RWPE2 (cell line): ENCODE data around the gene CORO2A.
A peak's percentile ranks its signal among the peaks of the same experiment; 100 is the strongest.
"Not testable (repeated sequence)": the region's sequence is repeated elsewhere in the genome, so short reads cannot be mapped to it uniquely, and the experiment has no call there.

ENCODE experiments used
- ATAC-seq: fragments of 200-7000 bp; cut with Tn5 transposase; 3 replicates; pipeline ENCODE4 v1.9.1; 2021; ENCODE audit warnings: low read depth
- DNase-seq: peaks from one replicate; pipeline ENCODE4 v3.0.0-alpha.2; 2020; ENCODE audit warnings: low spot score
- H3K27ac ChIP-seq: fragments of 450-650 bp; 2 replicates; pipeline ENCODE4 v1.5.1; 2017; ENCODE audit warnings: mild to moderate bottlenecking; ENCODE audit not compliant: poor library complexity, severe bottlenecking
- H3K27me3 ChIP-seq: fragments of 250-450 bp; sonication (Bioruptor Pico); 2 replicates; pipeline ENCODE4 v1.5.1; 2021; ENCODE audit warnings: mild to moderate bottlenecking, moderate library complexity; ENCODE audit not compliant: insufficient read depth, poor library complexity, severe bottlenecking
- H3K36me3 ChIP-seq: fragments of 250-450 bp; sonication (Bioruptor Pico); 2 replicates; pipeline ENCODE4 v1.5.1; 2020; ENCODE audit warnings: low read depth, mild to moderate bottlenecking, moderate library complexity
- H3K4me1 ChIP-seq: fragments of 250-450 bp; sonication (Bioruptor Pico); 2 replicates; pipeline ENCODE4 v1.5.1; 2021; ENCODE audit warnings: mild to moderate bottlenecking, moderate library complexity; ENCODE audit not compliant: insufficient read depth, poor library complexity, severe bottlenecking
- H3K4me3 ChIP-seq: fragments of 250-450 bp; sonication (Bioruptor Pico); 2 replicates; pipeline ENCODE4 v1.5.1; 2021; ENCODE audit warnings: mild to moderate bottlenecking, moderate library complexity; ENCODE audit not compliant: severe bottlenecking
- H3K9me3 ChIP-seq: fragments of 250-450 bp; sonication (Bioruptor Pico); 2 replicates; pipeline ENCODE4 v1.5.1; 2021; ENCODE audit warnings: mild to moderate bottlenecking, moderate library complexity; ENCODE audit not compliant: severe bottlenecking
- CTCF ChIP-seq: fragments of 450-650 bp; IDR thresholded peaks from one replicate; pipeline ENCODE4 v1.5.1; 2017; ENCODE audit warnings: mild to moderate bottlenecking, moderate library complexity; ENCODE audit not compliant: poor library complexity, severe bottlenecking

The CORO2A gene

GRCh38 chr9:98118640-98119601, 73.5 kb downstream of the CORO2A start, which contains the start of gene TRIM14:
Gene TRIM14, minus strand, starts transcription at chr9:98119222. Its CDS starts 34 bp downstream, at chr9:98119188.
- DNase-seq (peak; percentile 80), ATAC-seq (peak; percentile 82)
- peaks cover 18% of the 10 kb centered on the region for H3K4me1 ChIP-seq

DNA sequence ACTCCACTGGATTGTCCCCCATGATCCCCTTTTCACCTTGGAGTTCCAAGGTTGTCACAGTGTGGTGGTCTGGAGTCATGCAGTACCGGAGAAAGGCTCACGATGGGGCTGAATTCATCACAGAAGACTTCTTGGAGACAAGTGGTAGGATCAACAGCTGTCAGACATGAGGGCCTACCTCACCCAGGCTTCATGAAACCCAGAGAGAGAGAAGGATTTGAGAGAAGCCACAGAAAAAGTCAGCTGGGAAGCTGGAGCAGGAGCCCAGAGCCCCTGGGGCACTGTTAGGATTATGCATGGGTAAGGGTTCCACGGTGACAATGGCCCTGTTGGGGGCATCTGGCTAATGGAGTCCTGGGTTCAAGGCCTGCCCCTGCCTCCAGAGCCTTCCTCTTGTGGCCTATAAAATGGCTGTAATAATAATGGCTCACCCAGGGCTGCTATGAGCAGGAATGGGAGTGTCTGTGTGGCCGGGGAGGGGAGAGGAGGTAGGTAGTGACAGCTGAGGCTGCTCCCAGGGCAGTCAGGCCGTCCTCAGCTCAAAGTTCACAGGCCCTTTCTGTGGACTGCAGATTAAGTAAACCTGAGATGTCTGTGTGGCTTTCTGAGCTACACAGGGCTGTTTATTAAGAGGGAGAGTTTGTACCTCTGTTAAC, 74.3 kb downstream of the CORO2A start:
- Histone ChIP-seq H3K27me3 (no peaks in the 10 kb centered on the region), H3K9me3 (no peaks in the 10 kb centered on the region), H3K27ac (peak overlapping the region; percentile 53), H3K4me3 (peak overlapping the region; percentile 60), H3K4me1 (peaks cover 18% of the 10 kb centered on the region), H3K36me3 (peaks cover 22% of the 10 kb centered on the region)
- peak; percentile 54 for ATAC-seq
- DNase-seq = peak; percentile 31
- no peak for TF ChIP-seq CTCF

More at GRCh38 chr9:98118640-98119601, 73.5 kb downstream of the CORO2A start, which contains the start of gene TRIM14:
- H3K4me3 ChIP-seq = peak within 1 kb of the TSS; percentile 60
- H3K27ac ChIP-seq = peak within 1 kb of the TSS; percentile 53
- TF ChIP-seq CTCF = peak; percentile 66
- H3K27me3 ChIP-seq = no peaks in the 10 kb centered on the region
- no peaks in the 10 kb centered on the region for H3K9me3 ChIP-seq
- H3K36me3 ChIP-seq = peaks cover 22% of the 10 kb centered on the region

DNA sequence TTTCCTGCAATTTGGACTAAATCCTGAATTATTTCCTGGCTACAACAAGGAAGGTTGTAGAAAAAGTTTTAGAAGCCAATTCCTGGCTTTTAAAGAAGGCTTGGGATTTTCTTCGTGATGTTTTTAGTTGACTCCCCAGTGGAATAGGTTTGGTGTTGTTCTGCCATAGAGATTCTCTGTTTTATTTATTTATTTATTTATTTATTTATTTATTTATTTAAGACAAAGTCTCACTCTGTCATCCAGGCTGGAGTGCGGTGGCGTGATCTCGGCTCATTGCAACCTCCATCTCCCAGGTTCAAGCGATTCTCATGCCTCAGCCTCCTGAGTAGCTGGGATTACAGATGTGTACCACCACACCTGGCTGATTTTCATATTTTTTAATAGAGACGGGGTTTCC, 75.3 kb downstream of the CORO2A start:
- not testable (repeated sequence) for H3K4me3 ChIP-seq, H3K27ac ChIP-seq
- peak; percentile 8 for DNase-seq

GRCh38 chr9:98109052-98109451, 83.4 kb downstream of the CORO2A start:
- no peak for TF ChIP-seq CTCF
- no peaks in the 10 kb centered on the region for H3K9me3 ChIP-seq
- ATAC-seq (no peak), DNase-seq (no peak)
- H3K27me3 ChIP-seq = no peaks in the 10 kb centered on the region
- H3K36me3 ChIP-seq = peaks cover 41% of the 10 kb centered on the region
- no peaks in the 10 kb centered on the region for H3K4me1 ChIP-seq
- no peak overlapping the region for H3K4me3 ChIP-seq
- no peak overlapping the region for H3K27ac ChIP-seq

More for the DNA sequence above, 75.3 kb downstream of the CORO2A start:
- not testable (repeated sequence) for ATAC-seq, H3K9me3 ChIP-seq, H3K27me3 ChIP-seq
- peaks cover 18% of the 10 kb centered on the region for H3K4me1 ChIP-seq
- H3K36me3 ChIP-seq = peaks cover 24% of the 10 kb centered on the region

- ATAC-seq (no peak), DNase-seq (no peak)
- peaks cover 41% of the 10 kb centered on the region for H3K36me3 ChIP-seq
- no peaks in the 10 kb centered on the region for H3K4me1 ChIP-seq
- H3K27me3 ChIP-seq = no peaks in the 10 kb centered on the region
- H3K27ac ChIP-seq = no peak overlapping the region
- H3K4me3 ChIP-seq = no peak overlapping the region
- no peaks in the 10 kb centered on the region for H3K9me3 ChIP-seq
- no peak for TF ChIP-seq CTCF
Observed at GRCh38 chr9:98108531-98109031, 83.9 kb downstream of the CORO2A start.
